HG02981 (cell line): Measurements from ENCODE around the gene OTOP2.
"Not testable (repeated sequence)": the region's sequence is repeated elsewhere in the genome, so short reads cannot be mapped to it uniquely, and the experiment has no call there.

Source experiments
- ATAC-seq: cut with Tn5 transposase; IDR thresholded peaks from one replicate; pipeline ENCODE4 v1.9.1; 2021; ENCODE audit warnings: mild to moderate bottlenecking, moderate library complexity; ENCODE audit not compliant: unreplicated experiment

Gene OTOP2

DNA sequence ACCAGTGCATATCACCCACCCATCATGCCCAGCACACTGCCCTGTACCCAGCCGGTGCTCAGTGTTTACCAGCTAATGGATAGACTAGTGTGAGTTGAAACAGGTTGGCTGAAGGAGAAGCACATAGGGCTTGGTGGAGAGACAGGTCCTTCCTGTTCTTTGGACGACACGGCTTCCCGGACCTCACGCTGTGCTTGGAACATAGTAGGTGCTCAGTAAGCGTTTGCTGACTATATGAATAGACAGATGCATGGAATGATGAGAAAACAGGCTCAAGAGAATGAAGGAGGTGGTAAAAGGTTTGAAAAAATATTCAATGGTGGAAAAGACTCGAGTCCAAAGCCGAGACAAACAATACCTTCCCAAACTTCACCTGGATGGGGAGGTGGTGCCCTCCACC is 23.9 kb upstream of the OTOP2 start:
- ATAC-seq: no peak

DNA sequence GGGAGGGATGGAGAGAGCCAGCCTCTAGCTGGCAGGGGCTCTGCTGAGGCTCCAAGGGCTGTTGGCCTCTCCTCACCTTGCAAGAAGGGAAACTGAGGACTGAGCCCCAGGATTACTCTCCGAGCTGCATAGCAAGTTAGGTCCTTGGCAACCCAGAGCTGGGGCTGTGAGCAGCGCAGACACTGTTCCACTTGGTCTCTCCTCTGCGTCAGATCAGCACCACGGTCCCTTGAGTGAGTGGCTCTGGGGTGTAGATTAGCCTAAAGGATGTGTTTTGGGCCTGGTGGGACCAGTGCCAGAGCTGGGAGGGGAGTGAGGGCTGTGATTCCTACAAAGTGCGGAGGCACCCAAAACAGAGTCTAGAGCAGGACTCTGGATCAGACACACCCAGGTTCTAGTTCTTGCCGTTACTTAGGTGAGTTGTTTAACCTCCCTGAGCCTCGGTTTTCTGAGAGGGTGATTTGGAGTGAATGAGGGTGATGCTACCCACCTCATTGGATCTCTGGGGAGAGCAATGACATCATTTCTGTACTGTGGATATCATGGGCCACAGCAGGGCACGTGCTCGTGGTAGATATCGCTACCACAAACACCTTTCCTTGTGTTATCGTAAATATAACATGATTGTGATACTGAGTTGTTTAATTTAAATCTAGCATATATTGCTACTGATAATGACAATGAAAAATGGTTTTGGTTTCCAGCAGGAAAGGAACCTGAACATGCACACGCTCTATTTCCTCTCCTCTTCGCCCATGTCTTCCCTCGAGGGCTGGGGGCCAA is 22.5 kb upstream of the OTOP2 start:
- ATAC-seq: no peak

DNA sequence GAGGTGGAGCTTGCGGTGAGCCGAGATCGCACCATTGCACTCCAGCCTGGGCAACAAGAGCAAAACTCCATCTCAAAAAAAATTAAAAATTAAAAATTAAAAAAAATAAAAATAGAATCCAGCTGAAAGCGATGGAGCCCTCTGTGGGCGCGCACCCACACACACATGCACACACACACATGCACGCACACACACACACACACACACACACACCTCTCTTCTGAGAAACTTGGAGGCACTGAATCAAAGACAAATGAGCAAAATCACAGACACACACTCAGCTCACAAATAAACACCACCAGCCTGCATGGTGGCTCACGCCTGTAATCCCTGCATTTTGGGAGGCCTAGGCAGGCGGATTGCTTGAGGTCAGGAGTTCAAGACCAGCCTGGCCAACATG is 21.0 kb upstream of the OTOP2 start:
- no peak for ATAC-seq

DNA sequence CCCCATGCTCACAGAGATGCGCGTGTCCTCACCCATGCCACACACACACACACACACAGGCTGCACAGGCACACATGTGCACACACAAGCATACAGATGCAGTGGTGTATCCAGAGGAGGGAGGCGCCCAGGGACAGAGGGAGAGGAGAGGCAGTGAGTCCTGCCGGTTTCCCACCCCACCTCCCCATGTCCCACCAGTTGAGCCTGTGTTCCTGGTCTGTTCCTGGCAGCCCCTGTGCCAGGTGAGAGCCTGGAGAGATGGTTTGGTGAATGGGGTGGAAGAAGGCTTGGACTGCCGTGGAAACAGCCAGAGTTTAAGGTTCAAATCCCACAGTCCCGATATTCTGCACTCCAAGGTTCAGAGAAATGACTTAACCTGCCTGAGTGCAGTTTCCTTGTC is 20.4 kb upstream of the OTOP2 start:
- no peak for ATAC-seq

DNA sequence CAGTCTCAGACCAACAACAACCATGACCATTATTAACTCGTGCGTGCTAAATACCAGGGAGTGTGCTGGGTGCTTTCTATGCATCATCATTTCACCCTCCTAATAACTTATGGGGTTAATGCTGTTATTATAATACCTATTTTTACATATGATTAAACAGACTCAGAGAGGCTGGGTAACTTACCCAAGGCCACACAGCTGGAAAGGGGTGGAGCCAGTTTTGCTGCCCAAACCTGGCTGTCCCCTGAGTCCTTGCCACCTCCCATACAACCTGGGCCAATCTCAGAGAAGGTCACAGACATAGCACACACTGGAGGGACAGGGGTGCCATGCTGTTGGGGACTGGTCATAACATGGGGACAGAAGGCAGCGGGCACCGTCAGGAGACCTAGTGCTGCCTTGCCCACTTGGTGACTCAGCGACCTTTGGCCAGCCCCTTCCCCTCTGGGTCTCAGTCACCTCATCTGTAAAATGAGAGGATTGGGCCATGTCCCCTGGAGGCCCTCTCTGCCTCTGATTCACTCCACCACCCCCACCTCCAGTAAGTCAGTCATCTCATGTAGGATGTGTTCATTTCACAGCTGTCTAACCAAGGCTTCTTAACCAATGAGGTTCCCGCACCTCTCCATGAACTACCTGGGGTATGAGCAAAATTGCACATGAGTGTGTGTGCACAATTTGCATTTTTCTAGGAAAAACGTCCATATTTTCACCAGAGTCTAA is 19.2 kb upstream of the OTOP2 start:
- no peak for ATAC-seq

DNA sequence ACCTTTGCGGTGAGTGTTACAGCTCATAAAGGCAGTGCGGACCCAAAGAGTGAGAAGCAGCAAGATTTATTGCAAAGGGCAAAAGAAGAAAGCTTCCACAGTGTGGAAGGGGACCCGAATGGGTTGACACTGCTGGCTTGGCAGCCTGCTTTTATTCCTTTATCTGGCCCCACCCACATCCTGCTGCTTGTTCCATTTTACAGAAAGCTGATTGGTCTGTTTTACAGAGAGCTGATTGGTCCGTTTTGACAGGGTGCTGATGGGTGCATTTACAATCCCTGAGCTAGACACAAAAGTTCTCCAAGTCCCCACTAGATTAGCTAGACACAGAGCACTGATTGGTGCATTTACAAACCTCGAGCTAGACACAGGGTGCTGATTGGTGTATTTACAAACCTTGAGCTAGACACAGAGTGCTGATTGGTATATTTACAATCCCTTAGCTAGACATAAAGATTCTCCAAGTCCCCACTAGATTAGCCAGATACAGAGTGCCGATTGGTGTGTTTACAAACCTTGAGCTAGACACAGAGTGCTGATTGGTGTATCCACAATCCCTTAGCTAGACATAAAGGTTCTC is 17.8 kb upstream of the OTOP2 start:
- not testable (repeated sequence) for ATAC-seq

DNA sequence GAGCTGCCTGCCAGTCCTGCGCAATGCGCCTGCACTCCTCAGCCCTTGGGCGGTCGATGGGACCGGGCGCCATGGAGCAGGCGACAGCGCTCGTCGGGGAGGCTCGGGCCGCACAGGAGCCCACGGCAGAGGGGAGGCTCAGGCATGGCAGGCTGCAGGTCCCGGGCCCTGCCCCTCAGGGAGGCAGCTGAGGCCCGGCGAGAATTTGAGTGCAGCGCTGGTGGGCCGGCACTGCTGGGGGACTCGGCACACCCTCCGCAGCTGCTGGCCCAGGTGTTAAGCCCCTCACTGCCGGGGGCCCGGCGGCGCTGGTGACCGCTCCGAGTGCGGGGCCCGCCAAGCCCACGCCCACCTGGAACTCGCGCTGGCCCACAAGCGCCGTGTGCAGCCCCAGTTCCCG is 17.1 kb upstream of the OTOP2 start:
- ATAC-seq: no peak

DNA sequence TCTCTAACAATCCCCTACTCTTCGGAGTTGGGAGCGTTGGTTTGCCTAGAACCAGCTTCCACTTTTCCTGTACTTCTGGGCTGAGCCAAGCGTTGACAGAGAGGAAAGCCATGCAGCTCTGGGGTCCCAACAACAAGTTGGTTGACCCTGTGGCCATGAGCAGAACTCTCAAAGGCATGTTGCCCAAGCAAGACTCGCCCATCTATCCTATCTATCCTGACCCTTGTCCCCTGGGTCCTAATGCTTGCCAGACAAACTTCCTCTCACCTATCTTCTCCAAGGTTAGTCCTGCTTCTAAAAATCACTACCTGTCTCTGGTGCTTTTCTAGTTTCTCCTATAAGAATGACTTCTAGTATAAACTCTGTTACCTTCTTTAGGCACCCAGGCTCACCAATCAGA is 15.0 kb upstream of the OTOP2 start:
- ATAC-seq: not testable (repeated sequence)

DNA sequence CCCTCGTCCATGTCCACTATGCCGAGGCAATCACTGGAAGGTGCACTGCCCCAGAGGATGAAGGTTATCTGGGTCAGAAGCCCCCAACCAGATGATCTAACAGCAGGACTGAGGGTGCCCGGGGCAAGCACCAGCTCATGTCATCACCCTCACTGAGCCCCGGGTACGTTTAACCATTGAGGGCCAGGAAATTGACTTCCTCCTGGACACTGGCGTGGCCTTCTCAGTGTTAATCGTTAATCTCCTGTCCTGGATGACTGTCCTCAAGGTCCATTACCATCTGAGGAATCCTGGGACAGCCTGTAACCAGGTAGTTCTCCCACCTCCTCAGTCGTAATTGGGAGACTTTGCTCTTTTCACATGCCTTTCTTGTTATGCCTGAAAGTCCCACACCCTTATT is 12.7 kb upstream of the OTOP2 start:
- not testable (repeated sequence) for ATAC-seq

DNA sequence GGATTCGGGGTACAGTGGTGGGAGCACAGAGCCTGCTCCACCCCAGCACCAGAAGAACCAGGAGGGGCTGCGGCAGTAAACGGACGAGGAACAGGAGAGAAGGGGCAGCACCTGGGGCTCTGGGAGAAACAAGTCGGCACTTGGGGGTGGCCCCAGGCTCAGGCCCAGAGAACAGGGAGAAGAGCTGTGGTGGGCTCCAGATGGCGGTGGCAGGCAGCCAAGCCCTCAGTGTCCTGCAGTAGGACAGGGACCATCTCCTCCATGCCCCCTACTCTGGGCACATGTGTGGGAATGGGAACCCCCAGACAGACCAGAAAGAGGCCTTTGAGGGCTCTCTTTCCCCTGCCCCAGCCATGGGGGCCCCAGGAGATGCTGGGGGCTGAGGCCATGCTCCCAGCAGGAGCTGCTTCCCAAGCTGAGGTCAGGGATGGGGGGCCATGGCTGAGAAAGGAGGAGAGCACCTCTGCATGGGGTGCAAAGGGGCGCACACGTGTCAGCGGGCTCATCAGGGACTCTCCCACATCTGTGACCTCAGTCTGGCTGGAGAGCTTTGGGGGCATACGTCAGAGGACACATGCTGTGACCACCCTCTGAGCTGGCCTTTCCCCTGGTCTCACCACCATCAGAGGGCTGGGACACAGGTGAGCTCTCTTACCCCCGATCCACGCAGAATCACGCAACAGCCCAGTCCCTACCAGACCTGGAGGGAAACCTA is 7.8 kb upstream of the OTOP2 start:
- no peak for ATAC-seq

DNA sequence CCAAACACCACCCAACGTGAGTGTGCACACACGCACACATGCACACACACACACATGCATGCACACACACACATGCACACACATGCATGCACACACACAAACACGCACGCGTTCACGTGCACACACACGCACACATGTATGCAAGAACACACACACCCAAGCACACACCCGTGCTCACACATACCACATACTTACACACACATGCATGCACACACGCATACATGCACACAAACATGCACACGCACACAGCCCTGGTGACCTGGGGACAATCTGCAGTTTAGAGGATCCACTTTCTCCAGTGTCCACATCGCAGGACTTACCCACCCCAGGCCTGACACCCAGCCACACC is 7.2 kb upstream of the OTOP2 start:
- no peak for ATAC-seq

DNA sequence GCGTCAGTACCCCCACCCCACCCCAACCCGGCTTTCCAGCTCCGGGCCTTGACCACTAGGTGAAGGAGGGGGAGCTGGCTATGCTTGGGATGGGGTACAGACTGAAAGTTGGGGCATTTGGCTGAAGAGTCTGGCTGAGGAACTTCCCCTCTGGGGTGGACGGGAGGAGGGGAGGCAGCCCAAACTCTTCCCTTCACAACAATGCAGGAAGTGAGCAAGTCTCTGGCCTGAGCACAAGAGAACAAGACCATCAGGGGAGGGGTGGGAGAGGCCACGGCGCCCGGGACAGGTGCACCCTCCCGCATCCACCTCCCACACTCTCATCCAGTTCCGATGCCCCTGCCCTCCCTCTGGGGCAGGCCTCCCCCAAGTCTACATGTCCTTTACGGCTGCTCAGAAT is 6.6 kb upstream of the OTOP2 start:
- no peak for ATAC-seq

DNA sequence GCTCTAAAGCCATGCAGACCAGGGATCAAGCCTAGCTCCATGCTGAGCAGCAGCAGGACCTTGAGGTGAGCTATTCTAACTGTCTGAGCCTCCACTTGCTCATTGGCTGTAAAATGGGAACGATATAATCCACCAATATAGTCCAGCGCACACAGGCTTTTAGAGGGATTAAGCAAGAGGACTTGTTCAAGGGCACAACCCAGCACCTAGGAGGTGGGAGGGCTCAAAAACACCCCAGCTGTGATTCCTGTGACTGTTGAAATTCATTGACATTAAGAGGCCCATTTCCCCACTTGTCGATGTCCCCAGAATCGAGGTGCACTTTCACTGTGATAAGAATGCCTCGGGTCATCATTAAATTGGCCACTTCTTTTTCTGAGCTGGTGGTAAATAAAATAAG is 5.2 kb upstream of the OTOP2 start:
- no peak for ATAC-seq

DNA sequence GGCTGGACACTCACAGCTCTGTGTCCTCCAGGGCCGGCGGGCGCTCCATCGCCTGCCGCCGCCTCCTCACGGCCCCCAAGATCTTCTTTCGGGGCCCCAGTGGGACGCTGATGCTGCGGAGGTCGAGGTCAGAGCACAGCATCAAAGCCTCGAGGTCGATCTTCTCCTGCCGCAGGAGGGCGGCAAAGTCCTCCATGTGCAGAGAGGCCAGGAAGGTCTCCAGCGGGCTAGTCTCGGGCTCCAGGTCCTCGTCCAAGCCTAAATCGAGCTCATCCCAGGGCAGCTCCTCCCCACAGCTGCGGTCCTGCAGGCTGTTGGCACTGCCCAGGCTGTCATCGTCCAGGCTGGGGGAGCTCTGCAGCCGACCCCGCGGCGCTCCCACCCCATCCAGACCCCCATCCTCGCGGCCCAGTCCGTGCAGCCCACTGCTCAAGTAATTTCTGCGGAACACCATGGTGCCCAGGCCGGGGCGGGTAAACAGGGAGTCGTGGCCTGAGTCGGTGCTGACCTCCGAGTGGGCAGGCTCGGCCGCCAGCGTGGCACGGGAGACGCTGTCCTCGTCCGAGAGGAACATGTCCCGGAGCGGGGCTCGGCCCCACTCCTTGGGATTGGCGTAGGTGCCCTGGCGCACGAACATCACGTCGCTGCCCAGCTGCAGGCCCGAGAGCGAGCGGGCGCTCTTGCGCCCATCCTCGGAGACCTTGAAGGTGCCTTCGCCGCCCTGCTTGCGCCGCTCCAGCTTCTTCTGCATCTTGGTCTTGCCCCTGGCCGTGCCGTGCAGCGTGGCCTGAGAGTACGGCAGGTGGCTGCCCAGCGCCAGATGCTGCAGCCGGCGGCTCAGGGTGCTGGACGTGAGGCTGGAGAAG is 4.4 kb upstream of the OTOP2 start:
- ATAC-seq: no peak

DNA sequence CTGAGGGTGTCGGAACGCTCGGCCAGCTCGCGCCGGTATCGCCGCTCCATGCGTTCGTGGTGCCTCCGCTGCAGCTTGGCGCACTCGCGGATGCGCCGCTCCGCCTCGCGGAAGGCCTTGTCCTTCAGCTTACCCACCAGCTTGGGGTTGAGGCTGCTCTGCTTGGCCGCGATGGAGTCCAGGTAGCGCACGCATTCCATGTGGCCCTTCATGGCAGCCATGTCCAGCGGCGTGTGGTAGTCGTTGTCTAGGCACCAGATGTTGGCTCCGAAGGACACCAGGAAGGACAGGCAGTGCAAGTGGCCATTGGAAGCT is 3.8 kb upstream of the OTOP2 start:
- ATAC-seq: no peak

DNA sequence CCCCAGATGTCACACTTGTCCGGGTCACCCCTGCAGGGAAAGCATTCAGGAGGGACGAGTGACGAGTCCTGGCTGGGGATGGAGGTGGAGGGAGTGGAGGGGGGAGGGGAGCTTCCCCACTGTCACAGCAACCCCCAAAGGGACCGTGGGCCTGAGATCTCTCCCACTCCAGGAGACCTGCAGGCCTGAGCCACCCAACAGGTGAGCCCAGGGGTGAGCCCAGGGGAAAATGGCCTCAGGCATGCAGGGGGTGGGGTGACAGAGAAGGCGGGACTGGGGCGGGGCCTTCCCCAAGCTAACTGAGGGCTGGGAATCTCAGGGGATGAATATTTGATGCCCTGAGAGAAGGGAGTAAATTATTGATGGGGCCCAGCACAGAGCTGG is 3.4 kb upstream of the OTOP2 start:
- no peak for ATAC-seq

DNA sequence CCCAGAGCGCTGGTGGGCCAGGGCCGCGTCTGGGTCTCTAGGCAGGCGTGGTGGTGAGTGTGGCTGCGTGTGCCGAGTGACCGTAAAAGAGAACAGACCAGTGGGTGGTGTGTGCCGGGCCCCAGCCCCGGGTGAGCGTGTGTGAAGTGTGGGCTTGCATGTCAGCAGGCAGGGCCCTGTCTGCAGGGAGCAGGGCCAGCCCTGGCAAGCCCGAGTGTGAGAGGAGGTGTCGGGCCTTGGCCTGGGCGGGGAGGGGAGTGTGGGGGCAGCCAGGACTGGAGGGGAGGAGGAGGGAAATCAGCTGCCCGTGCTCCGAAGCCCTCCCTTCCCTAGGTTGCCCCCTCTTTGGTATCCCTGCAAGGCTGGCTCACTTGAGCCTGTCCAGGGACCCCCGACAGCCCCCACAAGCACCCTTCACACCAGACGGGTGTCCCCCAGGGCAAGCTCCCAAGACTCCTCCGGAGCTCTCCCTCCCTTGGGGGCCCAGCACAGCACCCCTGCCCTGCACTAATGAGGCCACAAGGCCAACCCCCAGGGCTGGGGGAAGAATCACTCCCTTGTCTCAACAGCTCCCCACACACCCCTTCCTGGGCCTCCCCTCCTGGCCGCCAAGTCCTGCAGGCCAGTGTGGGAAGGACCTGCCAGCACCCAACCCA is 2.9 kb upstream of the OTOP2 start:
- ATAC-seq: no peak

DNA sequence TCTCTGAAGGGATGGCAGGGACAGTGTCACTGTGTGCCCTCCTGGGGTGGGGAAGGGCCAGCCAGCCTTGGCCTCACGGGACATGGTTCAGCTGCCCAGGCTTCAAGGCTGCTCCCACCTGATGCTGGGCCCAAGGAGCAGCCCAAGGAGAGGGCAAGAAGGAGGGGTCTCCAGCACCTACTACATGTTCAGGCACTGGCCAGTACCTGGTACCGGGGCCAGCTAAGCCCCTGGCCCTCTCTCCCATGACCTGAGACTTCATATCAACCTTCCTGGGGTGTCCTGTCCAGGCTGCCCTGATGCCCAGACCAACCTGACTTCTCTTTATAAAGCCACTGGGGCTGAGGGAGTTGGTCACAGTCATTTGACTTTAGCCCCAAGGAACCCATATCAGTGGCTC is 2.3 kb upstream of the OTOP2 start:
- ATAC-seq: no peak

DNA sequence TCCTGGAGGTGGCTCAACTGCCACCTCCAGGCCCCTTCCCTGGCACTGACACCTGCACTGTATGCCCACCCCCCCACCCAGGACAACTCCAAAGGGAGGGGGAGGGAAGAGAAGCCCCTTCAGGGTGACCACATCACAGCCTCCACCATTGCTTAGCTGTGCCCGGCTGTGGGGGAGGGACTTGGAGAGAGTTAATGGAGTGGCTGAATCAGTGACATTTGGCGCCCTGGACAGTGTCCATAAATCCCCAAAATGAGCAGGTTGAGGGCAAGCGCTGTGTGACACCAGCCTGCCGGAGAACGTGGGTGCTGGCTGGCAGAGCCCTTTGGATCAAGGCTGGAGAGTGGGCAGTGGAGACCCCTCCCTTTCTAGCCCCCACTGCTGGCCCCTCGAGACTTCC is 1.9 kb upstream of the OTOP2 start:
- ATAC-seq: no peak

DNA sequence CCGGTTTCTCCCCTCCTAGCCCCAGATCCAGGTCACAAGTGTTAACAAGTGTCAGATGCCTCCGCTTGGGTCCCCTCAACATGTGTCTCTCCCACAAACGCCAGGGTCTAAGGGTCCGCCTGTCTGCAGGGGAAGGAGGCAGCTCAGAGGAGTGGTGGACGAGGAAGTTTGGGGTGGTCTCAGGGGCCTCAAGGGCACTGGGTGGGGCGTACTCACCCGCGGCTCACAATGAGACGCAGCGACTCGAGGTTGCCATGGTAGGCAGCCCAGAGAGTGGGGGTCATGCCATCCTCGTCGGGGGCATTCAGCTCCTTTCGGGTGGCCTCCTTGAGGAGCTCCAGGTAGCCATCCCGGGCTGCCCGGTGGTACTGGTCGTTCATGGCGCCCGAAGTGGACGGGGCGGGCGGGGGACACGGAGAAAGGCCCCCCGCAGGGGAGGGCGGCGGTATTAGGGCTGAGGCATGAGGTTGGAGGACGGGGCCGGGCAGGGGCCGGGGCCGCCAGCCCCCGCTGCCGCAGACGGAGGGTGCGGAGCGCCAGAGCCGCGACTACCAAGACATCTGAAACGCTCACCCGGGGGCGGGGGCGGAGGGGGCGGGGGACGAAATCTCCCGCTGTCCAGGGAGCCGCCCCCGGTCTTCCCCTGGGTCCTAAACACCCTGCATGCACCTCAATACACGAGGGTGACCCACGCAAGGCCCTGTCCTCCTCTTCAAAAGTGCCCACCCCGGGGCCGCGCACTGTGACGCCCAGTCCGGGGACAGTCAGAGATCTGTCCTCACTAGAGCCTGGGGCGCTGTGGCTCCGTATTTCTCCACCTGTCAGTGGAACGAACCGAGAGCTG is 1.2 kb upstream of the OTOP2 start, which contains the start of gene USH1G:
Gene USH1G (minus strand): TSS at position 562 of the 844 bp plus-strand sequence. CDS start 182 bp downstream, at position 380.
- no peak for ATAC-seq
